DOHH2 (cell line): Measurements from ENCODE around the gene KNTC1.

Experiments used
- EZH2phosphoT487 ChIP-seq: fragments of 200-600 bp; sonication (generic); IDR thresholded peaks from 2 replicates; pipeline ENCODE4 v1.6.1; 2017; ENCODE audit warnings: borderline replicate concordance, mild to moderate bottlenecking, antibody characterized with exemption, low read length, moderate library complexity, mixed read lengths
- TF ChIP-seq, protein P1 (sequence below): fragments of 200-600 bp; sonication (generic); IDR thresholded peaks from one replicate; pipeline ENCODE4 v1.5.1; 2014; ENCODE audit warnings: antibody characterized with exemption, mild to moderate bottlenecking, low read depth, low read length; ENCODE audit not compliant: poor library complexity, severe bottlenecking

GRCh38 chr12:122518908-122519307 lies 8.1 kb upstream of the KNTC1 start:
- TF ChIP-seq, protein P1, sequence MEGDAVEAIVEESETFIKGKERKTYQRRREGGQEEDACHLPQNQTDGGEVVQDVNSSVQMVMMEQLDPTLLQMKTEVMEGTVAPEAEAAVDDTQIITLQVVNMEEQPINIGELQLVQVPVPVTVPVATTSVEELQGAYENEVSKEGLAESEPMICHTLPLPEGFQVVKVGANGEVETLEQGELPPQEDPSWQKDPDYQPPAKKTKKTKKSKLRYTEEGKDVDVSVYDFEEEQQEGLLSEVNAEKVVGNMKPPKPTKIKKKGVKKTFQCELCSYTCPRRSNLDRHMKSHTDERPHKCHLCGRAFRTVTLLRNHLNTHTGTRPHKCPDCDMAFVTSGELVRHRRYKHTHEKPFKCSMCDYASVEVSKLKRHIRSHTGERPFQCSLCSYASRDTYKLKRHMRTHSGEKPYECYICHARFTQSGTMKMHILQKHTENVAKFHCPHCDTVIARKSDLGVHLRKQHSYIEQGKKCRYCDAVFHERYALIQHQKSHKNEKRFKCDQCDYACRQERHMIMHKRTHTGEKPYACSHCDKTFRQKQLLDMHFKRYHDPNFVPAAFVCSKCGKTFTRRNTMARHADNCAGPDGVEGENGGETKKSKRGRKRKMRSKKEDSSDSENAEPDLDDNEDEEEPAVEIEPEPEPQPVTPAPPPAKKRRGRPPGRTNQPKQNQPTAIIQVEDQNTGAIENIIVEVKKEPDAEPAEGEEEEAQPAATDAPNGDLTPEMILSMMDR, result no peak
- TF ChIP-seq EZH2phosphoT487, result no peak
